ENCODE results near the gene SLIT1.

SLIT1 gene

DNA sequence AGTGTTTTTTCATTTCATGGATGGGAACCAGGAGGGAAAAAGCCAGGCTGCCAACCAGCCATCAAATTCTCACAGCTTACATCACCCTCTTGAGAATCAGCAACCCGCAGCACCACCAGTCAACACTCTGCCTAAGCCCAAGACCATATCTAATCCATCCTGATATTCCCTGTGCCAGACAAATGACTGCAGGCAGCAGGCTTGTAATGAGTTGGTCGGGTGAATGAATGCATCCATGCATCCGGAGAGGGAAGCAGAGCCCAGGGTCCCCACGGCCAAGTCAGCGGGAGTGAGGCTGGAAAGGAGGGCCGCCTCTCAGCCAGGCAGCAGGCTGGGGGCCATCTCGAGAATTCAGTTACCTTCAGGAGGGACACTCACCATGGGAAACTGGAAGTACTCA lies 46.9 kb downstream of the SLIT1 start:
- no peak for FAIRE-seq

DNA sequence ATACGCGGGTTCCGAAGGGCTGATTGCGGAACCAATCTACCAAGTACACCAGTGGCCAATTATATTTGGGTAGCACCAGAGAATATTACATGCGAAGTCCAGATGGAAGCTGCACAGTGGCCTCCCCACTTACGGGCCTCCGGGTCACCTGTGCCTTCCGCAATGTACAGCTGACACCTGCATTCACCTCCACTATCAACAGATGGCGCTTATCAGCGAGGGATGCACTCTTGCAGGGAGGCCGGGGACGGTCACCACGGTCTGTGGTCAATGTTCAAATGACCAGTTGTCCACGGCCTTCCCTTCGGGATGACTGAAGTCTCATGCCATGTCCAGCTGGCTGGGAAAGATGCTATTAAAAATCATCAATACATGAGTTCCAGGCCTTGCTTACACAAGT lies 47.6 kb downstream of the SLIT1 start:
- FAIRE-seq = no peak

GRCh38 chr10:97136756-97137155 lies 49.0 kb downstream of the SLIT1 start:
- no peak for FAIRE-seq

DNA sequence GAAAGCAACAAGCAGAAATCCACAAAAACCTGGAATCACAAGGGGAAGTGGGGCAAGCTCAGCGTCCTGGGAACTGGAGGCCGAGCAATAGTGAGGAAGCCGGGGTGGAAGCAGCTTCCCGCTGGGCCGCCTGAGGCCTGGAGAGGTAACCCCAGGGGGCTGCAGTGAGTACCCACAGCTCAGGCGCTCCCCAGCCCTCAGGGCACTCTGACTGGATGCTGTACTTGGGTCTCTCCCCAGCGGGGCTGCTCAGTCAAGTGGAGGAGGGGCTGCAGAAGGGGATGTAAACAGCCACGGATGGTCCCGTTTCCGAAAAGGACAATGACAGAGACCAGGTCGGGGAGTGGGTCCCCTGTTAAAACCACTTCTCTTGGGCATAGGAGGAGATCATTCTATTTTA lies 50.3 kb downstream of the SLIT1 start:
- no peak for FAIRE-seq

- no peak for FAIRE-seq
Measured at GRCh38 chr10:97134983-97135382, 50.8 kb downstream of the SLIT1 start.

- no peak for FAIRE-seq
Measured at GRCh38 chr10:97134110-97134509, 51.6 kb downstream of the SLIT1 start.

DNA sequence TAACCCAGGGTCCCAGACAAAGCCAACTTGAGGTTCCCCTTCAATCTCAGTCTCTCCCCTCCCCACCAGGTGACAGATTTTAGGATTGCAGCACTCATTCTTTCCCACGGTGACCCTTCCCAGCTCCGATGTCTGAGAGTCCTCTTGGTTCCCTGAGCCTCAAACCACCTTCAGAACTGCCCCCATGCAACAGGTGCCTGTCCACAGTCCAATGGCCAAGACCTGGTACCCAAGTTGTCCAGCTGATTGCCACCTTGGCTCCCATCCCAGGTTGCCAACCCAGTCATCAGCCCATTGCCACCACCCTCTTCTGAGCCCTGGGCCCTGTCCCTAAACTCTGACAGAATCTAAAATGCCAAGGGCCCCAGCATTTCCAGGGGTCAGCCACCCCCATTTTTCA lies 53.5 kb downstream of the SLIT1 start:
- no peak for FAIRE-seq

DNA sequence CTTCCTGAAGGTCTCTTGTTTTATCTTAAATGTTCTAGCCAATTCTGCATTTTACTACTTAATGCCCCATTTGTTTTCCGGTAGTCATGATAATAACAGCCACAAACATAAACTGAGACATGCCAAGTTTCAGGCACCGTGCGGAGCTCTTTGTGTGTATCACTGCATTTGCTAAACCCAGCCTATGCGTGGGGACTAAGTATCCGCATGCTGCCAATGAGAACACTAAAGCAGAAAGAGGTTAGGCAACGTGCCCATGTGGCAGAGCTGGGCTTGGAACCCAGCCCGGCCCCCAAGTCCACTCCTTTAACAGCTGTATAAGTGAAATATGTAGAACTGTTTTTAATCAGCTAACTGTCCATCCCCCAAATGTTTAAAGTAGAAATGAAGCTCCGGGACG lies 54.1 kb downstream of the SLIT1 start:
- FAIRE-seq = no peak

- FAIRE-seq = no peak
Measured at GRCh38 chr10:97131181-97131628, 54.6 kb downstream of the SLIT1 start.

DNA sequence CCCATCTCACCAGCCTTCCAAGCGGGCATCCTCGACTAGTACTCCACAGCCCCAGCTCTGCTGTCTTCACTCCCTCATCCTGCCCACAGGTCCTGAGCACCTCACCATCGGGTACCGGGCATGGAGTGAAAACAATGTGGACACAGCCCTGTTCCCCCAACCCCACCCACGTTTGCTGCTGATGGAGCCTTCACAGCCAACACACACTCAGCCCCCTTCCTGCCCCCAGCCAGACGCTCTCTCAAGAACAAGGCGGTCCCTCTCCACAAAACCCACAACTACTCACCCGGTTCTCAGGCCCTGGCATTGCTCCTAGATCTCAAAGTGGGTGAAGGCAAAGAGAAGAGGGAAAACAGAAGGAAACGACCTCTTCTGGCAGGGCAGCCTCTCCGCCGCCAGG lies 56.1 kb downstream of the SLIT1 start:
- no peak for FAIRE-seq

DNA sequence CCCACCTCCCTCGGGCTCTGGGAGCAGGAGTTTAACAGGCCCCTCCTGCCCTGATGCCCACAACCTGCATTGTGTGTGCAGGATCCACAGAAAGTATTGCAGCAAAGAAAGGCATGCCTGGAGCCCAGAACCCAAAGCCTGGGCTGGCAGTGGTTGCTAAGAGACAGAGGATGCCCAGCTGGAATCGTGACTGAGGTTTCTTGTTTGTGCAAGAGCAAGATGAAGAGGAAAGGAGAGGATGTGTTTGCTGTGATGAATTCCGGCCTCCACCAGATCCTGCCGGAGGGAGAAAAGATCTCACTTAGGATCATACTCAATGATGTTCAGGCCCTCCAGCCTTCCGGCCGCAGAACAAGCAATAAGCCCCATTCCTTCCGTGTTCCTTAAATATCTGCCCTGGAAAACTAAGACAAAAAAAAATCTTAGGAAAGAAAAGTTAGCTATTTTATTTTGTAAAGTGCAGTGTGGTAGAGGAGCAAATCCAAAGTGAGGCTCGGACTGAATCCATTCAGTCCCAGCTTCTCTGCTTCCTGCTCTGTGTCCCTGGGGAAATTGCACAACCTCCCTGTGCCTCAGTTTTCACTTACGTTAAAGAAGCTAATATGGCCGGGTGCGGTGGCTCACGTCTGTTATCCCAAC lies 57.1 kb downstream of the SLIT1 start:
- FAIRE-seq = no peak

- no peak for FAIRE-seq
Measured at GRCh38 chr10:97128039-97128492, 57.7 kb downstream of the SLIT1 start.

DNA sequence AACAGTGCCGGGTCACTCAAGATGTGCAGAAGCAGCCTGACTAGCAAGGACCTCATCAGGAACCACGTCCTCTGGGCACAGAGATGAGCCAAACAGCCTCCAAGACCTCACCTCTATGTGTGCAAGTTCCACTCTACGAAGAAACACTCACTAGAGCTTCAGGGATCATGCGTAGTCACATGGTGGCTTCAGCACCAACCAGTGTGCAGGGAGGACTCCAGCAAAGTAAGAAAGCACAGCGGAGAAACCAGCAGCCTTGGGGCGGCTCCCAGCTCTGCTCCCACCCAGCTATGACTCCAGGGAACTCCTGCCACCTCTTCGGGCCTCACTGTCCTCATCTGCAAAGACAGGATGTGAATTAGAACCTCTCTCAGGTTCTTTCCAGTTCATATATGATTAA lies 58.2 kb downstream of the SLIT1 start:
- FAIRE-seq = no peak

DNA sequence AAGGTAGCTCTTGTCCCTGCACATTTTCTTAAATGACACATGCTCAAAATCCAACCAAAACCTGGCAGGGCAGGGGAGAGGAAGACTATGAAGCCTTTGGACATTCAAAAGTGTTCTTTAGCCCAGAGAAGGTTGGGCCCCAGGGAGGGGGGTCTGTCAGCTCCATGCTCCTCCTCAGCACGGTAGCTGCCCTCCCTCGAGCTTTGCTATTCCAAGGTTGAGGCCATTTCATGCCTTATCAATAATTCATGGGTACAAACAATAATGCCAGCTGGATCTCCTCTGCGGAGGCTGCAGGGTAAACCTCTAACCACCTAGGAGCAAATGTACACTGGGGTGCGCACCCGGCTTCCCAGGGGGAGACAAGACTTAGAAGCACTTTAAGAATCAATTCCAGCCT lies 61.5 kb downstream of the SLIT1 start:
- FAIRE-seq = no peak

DNA sequence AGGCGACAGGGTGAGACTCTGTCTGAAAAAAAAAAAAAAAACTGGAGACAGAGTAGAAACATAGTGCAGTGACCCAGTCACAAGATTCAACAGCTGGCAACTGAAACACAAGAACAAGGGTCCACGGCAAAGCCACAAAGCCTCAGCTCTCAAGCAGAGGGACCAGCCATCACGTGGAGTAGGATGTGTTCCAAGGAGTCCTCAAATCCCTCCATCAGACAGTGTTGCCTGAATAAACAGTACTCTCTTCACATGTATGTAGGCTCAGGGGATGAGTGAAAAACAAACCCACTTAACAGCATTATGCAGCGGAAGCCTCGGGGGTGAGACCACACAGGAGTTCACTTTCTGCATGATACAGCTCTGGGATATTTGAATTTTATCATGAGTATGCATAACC lies 62.0 kb downstream of the SLIT1 start:
- FAIRE-seq = no peak

DNA sequence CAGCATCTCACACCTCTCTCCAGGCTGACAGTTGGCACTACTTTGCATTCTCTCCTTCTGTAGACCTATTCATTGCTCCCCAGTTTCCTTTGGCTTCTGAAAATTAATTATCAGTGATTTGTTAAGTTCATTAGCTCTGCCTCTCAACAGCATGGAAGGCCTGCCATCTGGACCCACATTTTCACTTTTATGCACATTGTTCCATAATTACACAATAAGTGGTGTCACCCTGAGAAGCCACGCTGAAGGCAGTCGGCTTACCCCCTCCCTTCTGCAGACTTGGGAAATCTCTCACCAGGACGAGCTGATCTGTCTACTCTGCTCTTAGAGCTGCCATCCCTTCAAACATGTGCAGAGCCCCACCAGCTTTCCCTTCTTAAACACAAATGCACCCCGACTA lies 64.7 kb downstream of the SLIT1 start:
- no peak for FAIRE-seq

DNA sequence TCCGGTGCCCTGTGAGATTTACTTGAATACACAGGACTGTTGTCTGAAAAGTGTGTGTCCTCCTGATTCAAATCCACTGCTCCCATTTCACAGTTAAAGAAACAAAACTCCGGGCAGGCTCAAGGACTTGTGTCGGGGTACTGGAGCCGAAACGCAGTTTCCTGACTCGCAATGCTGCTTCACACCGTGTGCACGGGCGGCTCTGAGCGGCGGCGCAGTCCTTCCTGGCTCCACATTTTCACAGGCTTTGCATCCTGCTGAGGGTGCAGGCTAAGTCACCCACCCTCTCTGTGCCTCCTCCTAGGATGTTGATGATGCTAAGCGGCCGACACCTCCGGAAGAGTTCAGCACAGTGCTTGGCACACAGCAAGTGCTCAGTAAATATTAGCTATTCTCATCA lies 65.4 kb downstream of the SLIT1 start:
- FAIRE-seq = no peak

DNA sequence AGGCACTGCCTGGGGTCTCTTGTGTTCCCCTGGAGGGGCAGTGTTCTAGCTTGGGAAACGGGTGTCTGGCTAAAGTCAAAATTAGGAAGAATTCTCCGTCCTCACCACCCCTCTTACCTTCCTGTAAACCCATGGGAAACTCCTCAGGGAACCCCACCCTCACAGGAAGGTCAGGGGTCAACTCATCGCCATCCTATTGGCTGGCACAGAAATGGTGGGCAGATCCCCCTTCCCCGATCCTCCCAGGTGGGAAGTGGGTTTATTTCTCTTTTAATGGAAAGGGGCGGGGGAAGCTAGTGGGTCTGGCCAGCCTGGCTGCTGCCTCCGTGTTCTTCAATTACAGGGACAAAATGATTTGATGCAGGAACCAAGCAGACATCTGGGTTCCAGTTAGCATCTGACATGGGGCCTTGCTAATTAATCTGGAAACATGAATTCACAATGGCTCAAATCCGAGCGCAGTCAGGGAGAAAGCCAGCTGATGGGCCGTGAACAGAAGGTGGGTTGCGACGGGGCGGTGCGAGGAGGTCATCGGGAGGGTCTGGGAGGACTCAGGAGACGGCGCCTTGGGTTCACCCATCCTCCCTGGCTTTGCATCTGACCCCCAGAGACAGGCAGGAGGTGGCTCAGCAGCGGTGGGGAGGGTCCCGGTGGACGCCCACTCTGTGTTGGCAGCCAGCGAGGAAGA lies 66.6 kb downstream of the SLIT1 start:
- FAIRE-seq = no peak

GRCh38 chr10:97117372-97117771 lies 68.4 kb downstream of the SLIT1 start:
- FAIRE-seq = no peak

DNA sequence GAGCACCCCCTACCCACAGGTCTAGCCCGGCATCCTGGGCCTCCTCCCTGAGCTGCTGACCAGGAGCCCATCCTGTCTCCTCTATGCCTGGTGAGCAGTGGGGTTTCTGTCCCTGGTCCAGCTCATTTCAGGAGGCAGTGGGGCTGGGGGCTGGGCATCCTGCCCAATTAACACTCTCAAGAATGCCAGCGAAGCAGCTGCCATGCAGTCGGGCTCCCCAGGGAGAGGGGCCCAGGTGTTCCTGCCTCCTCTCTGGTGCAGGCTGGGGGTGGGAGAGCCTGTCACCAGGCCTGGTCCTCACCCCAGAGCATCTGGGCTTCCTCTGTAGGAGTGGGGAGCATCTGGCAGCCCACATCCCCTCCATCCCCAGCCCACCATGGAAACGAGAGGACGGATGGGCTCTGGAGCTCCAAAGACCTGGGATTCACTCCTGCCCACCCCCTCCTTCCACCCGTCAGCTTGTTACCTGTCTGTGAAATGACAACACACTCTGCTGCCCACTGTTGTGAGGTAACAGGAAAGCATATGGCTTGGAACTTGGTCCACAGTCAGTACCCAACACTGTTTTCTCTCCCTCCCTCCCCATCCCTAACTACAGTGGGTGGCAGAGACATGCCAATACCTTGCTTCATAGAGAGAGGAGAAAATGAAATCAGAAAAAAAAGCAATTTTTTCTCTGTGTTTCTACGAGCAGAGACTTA lies 69.1 kb downstream of the SLIT1 start:
- no peak for FAIRE-seq

DNA sequence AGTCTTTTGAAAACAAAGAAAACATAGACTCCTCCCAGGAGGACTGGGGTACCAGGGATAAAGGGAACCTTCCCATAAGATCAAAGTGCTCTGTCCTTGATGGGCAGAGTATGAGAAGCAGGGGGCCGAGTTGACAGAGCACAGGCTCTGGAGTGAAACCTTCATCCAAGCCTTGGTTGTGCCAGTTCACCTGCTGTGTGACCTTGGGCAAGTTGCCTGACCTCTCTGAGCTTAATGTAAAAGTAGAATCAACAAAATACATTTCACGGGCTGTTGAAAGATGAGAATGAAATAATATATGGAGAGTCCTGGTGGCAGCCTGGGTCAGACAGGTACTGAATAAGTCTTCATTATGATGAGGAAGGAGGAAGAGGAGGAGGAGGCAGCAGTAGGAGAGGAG lies 69.9 kb downstream of the SLIT1 start:
- no peak for FAIRE-seq

GRCh38 chr10:97111615-97112014 lies 74.1 kb downstream of the SLIT1 start:
- FAIRE-seq = no peak

DNA sequence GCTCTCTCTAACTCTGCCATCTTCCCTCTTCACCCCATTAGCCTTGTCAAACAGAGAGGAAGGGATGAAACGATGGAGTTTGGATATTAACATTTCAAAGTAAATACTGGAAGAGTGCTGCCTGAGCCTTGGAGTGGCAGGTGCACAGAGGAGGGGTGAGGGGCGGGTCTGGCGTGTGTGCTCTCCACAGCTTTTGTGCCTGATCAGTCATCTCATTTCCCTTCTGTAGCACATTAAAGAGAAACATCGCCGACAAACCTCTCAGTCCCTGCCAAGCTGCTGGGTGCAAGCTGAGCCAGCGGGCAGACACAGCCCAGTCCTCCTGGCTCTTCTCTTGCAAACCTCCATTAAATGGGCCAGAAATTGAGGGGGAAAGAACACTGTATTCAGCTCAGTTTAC lies 76.2 kb downstream of the SLIT1 start:
- no peak for FAIRE-seq

DNA sequence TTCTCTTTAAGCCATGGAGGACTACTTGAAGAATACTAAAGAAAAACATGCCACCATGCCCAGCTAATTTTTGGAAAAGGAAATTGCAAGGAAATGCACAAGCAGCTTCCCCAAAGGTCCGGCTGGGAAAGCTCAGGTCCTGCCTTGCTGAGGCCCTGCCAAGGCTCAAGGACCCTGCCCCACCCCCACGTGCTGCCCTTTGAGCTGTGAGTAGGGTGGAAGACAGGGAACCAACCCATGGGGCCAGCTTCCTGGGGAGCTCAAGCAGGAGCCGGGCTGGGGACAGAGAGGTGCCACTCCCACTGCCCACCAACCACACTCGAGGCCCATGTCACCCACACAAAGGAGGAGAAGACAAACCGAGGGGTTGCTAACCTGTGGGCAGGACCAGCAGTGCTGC lies 78.2 kb downstream of the SLIT1 start:
- FAIRE-seq = no peak

Data from colon (tissue), 2 donors.